HEK293 (cell line): ENCODE measurements around the gene ARSD.

ENCODE experiments used
- CTCF ChIA-PET: fragments of 350-600 bp; formaldehyde crosslinking; extraction: SDS; loops from one replicate; lab custom pipeline; 2021; ENCODE audit warnings: antibody characterized with exemption; lab: Yijun Ruan, JAX
- POLR2A ChIA-PET: fragments of 300-600 bp; formaldehyde crosslinking; extraction: SDS; loops from one replicate; lab custom pipeline; 2020; ENCODE audit warnings: antibody characterized with exemption, inconsistent platforms; lab: Yijun Ruan, JAX
- H3K27ac ChIP-seq: fragments of 200-500 bp; sonication (Bioruptor generic); 2 replicates; pipeline ENCODE4 v1.5.1; 2014; ENCODE audit warnings: low read depth, low read length, control low read depth, inconsistent platforms; ENCODE audit errors: extremely low read depth
- H3K36me3 ChIP-seq, 2 experiments: fragments of 200-500 bp in 1 of 2; sonication (Bioruptor generic) in 1 of 2; 1 replicate in 1 of 2; 2 replicates in 1 of 2; pipeline ENCODE4 v1.5.1; 2014 to 2017; ENCODE audit warnings: inconsistent platforms in 2 of 2, low read length in 2 of 2; ENCODE audit not compliant: control insufficient read depth in 2 of 2, insufficient read depth in 1 of 2
- H3K4me1 ChIP-seq: fragments of 200-500 bp; sonication (Bioruptor generic); 2 replicates; pipeline ENCODE4 v1.5.1; 2014; ENCODE audit warnings: mild to moderate bottlenecking, low read length, inconsistent platforms; ENCODE audit not compliant: control insufficient read depth, insufficient read depth
- H3K4me3 ChIP-seq: 2 replicates; pipeline ENCODE4 v1.5.1; 2011; ENCODE audit warnings: low read depth, mild to moderate bottlenecking, control low read depth, low read length, moderate library complexity
- H3K9me3 ChIP-seq: fragments of 200-500 bp; sonication (Bioruptor generic); 2 replicates; pipeline ENCODE4 v1.5.1; 2014; ENCODE audit warnings: low read depth, low read length, inconsistent platforms; ENCODE audit not compliant: control insufficient read depth, insufficient read depth
- GLI4 ChIP-seq: fragments of 450-650 bp; formaldehyde crosslinking; IDR thresholded peaks from 2 replicates; pipeline ENCODE4 v1.5.1; 2016; ENCODE audit warnings: missing biosample characterization, missing genetic modification characterization
- HOXA7 ChIP-seq: sonication (generic); formaldehyde crosslinking; IDR thresholded peaks from 2 replicates; pipeline ENCODE4 v1.8.1; 2022; ENCODE audit warnings: missing genetic modification reagents, borderline replicate concordance
- SCRT2 ChIP-seq: fragments of 450-650 bp; formaldehyde crosslinking; IDR thresholded peaks from 2 replicates; pipeline ENCODE4 v1.5.1; 2016; ENCODE audit warnings: missing biosample characterization, missing genetic modification characterization
- TCF7L2 ChIP-seq: IDR thresholded peaks from 2 replicates; pipeline ENCODE4 v1.6.1; 2011; ENCODE audit warnings: low read depth, mild to moderate bottlenecking, inconsistent platforms, low read length, moderate library complexity, borderline replicate concordance
- TRIM28 ChIP-seq: IDR thresholded peaks from 2 replicates; pipeline ENCODE4 v1.6.1; 2011; ENCODE audit warnings: low read length, control low read depth, borderline replicate concordance
- ZFHX2 ChIP-seq: fragments of 450-650 bp; formaldehyde crosslinking; conservative IDR thresholded peaks from 2 replicates; pipeline ENCODE4 v1.5.1; 2016; ENCODE audit warnings: missing biosample characterization, missing genetic modification characterization
- ZFP69B ChIP-seq: fragments of 450-650 bp; formaldehyde crosslinking; IDR thresholded peaks from 2 replicates; pipeline ENCODE4 v1.5.1; 2016; ENCODE audit warnings: missing biosample characterization, missing genetic modification characterization
- ZIC2 ChIP-seq: fragments of 450-650 bp; formaldehyde crosslinking; IDR thresholded peaks from 2 replicates; pipeline ENCODE4 v1.5.1; 2016; ENCODE audit warnings: missing biosample characterization, missing genetic modification characterization
- ZNF112 ChIP-seq: fragments of 450-650 bp; formaldehyde crosslinking; IDR thresholded peaks from 2 replicates; pipeline ENCODE4 v1.5.0; 2017; ENCODE audit warnings: missing biosample characterization, missing genetic modification characterization
- ZNF19 ChIP-seq: fragments of 450-650 bp; formaldehyde crosslinking; IDR thresholded peaks from 2 replicates; pipeline ENCODE4; 2016; ENCODE audit warnings: missing biosample characterization, missing genetic modification characterization, low read depth
- ZNF211 ChIP-seq: fragments of 450-650 bp; formaldehyde crosslinking; IDR thresholded peaks from 2 replicates; pipeline ENCODE4 v1.5.1; 2016; ENCODE audit warnings: low read depth, missing biosample characterization, missing genetic modification characterization
- ZNF23 ChIP-seq: fragments of 450-650 bp; formaldehyde crosslinking; IDR thresholded peaks from 2 replicates; pipeline ENCODE4 v1.5.1; 2016; ENCODE audit warnings: missing biosample characterization, missing genetic modification characterization, borderline replicate concordance
- ZNF266 ChIP-seq: fragments of 450-650 bp; formaldehyde crosslinking; IDR thresholded peaks from 2 replicates; pipeline ENCODE4 v1.5.1; 2016; ENCODE audit warnings: missing biosample characterization, missing genetic modification characterization, low read depth
- ZNF510 ChIP-seq: fragments of 450-650 bp; formaldehyde crosslinking; IDR thresholded peaks from 2 replicates; pipeline ENCODE4 v1.5.1; 2018; ENCODE audit warnings: mild to moderate bottlenecking, missing genetic modification characterization, missing biosample characterization; ENCODE audit not compliant: insufficient replicate concordance
- ZNF658 ChIP-seq: fragments of 450-650 bp; formaldehyde crosslinking; IDR thresholded peaks from 2 replicates; pipeline ENCODE4; 2016; ENCODE audit warnings: missing biosample characterization, missing genetic modification characterization
- ZNF670 ChIP-seq: fragments of 450-650 bp; formaldehyde crosslinking; IDR thresholded peaks from 2 replicates; pipeline ENCODE4 v1.5.1; 2016; ENCODE audit warnings: missing biosample characterization, missing genetic modification characterization, low read depth
- ZNF677 ChIP-seq: fragments of 450-650 bp; IDR thresholded peaks from 2 replicates; pipeline ENCODE4 v1.5.0; 2018; ENCODE audit warnings: missing biosample characterization, mild to moderate bottlenecking, missing genetic modification characterization, moderate library complexity
- TF ChIP-seq, protein P1 (sequence below): fragments of 450-650 bp; formaldehyde crosslinking; IDR thresholded peaks from 2 replicates; pipeline ENCODE4 v1.5.1; 2016; ENCODE audit warnings: missing biosample characterization, missing genetic modification characterization
- TF ChIP-seq, protein P2 (sequence below): fragments of 450-650 bp; formaldehyde crosslinking; IDR thresholded peaks from 2 replicates; pipeline ENCODE4 v1.5.1; 2017; ENCODE audit warnings: missing biosample characterization, mild to moderate bottlenecking, missing genetic modification characterization, moderate library complexity
- TF ChIP-seq, protein P3 (sequence below): fragments of 450-650 bp; formaldehyde crosslinking; optimal IDR thresholded peaks from 2 replicates; pipeline ENCODE3; 2016; ENCODE audit warnings: missing biosample characterization, mild to moderate bottlenecking, missing genetic modification characterization
- TF ChIP-seq, protein P4 (sequence below): fragments of 450-650 bp; formaldehyde crosslinking; IDR thresholded peaks from 2 replicates; pipeline ENCODE4 v1.5.1; 2016; ENCODE audit warnings: missing biosample characterization, missing genetic modification characterization
- TF ChIP-seq, protein P5 (sequence below): fragments of 450-650 bp; formaldehyde crosslinking; IDR thresholded peaks from 2 replicates; pipeline ENCODE4 v1.5.1; 2016; ENCODE audit warnings: missing biosample characterization, missing genetic modification characterization

The ARSD gene

DNA sequence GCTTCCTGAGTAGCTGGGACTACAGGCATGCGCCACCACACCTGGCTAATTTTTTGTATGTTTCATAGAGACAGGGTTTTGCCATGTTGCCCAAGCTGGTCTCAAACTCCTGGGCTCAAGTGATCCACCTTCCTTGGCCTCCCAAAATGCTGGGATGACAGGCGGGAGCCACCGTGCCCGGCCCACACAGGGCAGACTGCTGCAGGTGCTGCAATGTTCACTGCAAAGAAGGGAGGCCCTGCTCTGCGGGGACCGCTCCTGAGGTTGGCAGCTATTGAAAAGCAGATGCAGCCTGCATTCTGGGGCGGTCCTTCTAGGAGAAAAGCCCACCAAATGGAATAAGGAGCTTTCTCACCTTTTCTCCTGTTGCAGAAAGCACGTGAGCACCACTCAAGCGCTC lies 5.0 kb downstream of the ARSD start (continued):
- TF ChIP-seq, protein P1, sequence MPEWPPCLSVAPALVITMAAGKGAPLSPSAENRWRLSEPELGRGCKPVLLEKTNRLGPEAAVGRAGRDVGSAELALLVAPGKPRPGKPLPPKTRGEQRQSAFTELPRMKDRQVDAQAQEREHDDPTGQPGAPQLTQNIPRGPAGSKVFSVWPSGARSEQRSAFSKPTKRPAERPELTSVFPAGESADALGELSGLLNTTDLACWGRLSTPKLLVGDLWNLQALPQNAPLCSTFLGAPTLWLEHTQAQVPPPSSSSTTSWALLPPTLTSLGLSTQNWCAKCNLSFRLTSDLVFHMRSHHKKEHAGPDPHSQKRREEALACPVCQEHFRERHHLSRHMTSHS (tag by site-specific recombination) = no peak
- TF ChIP-seq ZIC2 (tag by site-specific recombination) (no peak), GLI4 (no peak), ZNF19 (tag by site-specific recombination) (no peak), ZNF266 (tag by site-specific recombination) (no peak), ZNF670 (tag by site-specific recombination) (no peak), TCF7L2 (no peak), ZNF23 (no peak)
- TF ChIP-seq, protein P2, sequence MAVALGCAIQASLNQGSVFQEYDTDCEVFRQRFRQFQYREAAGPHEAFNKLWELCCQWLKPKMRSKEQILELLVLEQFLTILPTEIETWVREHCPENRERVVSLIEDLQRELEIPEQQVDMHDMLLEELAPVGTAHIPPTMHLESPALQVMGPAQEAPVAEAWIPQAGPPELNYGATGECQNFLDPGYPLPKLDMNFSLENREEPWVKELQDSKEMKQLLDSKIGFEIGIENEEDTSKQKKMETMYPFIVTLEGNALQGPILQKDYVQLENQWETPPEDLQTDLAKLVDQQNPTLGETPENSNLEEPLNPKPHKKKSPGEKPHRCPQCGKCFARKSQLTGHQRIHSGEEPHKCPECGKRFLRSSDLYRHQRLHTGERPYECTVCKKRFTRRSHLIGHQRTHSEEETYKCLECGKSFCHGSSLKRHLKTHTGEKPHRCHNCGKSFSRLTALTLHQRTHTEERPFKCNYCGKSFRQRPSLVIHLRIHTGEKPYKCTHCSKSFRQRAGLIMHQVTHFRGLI (tag by site-specific recombination) = no peak

DNA sequence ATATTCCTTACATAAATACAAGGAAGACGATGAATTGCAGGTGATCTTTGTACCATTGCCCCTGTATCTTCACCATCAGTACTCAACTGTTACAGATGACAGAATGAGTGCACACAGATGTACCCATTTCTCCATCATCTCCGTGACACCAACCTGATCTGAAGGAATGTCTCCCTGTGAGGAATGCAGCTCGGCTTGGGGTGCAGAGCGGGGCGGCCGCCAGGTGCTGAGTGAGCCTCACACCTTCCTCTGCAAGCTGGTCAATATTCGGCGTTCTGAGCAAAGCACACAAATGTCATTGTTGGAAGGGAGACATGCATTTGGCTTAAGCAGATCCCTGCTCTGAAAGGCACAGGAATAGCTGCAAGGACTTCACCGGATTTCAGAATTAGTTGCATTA lies 7.4 kb downstream of the ARSD start:
- Histone ChIP-seq H3K9me3 (no peaks in the 10 kb centered on the region), H3K27ac (no peak overlapping the region), H3K36me3 (no peaks in the 10 kb centered on the region), H3K4me3 (no peak overlapping the region), H3K4me1 (no peaks in the 10 kb centered on the region)
- CTCF ChIA-PET = no interaction called here
- POLR2A ChIA-PET = no interaction called here
- no peak for TF ChIP-seq ZFHX2
- TF ChIP-seq, protein P3, sequence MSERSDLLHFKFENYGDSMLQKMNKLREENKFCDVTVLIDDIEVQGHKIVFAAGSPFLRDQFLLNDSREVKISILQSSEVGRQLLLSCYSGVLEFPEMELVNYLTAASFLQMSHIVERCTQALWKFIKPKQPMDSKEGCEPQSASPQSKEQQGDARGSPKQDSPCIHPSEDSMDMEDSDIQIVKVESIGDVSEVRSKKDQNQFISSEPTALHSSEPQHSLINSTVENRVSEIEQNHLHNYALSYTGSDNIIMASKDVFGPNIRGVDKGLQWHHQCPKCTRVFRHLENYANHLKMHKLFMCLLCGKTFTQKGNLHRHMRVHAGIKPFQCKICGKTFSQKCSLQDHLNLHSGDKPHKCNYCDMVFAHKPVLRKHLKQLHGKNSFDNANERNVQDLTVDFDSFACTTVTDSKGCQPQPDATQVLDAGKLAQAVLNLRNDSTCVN (tag by site-specific recombination) = no peak
- TF ChIP-seq, protein P4, sequence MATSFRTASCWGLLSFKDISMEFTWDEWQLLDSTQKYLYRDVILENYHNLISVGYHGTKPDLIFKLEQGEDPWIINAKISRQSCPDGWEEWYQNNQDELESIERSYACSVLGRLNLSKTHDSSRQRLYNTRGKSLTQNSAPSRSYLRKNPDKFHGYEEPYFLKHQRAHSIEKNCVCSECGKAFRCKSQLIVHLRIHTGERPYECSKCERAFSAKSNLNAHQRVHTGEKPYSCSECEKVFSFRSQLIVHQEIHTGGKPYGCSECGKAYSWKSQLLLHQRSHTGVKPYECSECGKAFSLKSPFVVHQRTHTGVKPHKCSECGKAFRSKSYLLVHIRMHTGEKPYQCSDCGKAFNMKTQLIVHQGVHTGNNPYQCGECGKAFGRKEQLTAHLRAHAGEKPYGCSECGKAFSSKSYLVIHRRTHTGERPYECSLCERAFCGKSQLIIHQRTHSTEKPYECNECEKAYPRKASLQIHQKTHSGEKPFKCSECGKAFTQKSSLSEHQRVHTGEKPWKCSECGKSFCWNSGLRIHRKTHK (tag by site-specific recombination) = no peak
- no peak for TF ChIP-seq ZFP69B (tag by site-specific recombination)
- no peak for TF ChIP-seq ZNF211
- no peak for TF ChIP-seq ZNF112 (tag by site-specific recombination)
- no peak for TF ChIP-seq ZNF510
- no peak for TF ChIP-seq ZNF23
- no peak for TF ChIP-seq SCRT2
- no peak for TF ChIP-seq ZNF658 (tag by site-specific recombination)
- TF ChIP-seq TRIM28 = no peak
- no peak for TF ChIP-seq HOXA7
- TF ChIP-seq, protein P5, sequence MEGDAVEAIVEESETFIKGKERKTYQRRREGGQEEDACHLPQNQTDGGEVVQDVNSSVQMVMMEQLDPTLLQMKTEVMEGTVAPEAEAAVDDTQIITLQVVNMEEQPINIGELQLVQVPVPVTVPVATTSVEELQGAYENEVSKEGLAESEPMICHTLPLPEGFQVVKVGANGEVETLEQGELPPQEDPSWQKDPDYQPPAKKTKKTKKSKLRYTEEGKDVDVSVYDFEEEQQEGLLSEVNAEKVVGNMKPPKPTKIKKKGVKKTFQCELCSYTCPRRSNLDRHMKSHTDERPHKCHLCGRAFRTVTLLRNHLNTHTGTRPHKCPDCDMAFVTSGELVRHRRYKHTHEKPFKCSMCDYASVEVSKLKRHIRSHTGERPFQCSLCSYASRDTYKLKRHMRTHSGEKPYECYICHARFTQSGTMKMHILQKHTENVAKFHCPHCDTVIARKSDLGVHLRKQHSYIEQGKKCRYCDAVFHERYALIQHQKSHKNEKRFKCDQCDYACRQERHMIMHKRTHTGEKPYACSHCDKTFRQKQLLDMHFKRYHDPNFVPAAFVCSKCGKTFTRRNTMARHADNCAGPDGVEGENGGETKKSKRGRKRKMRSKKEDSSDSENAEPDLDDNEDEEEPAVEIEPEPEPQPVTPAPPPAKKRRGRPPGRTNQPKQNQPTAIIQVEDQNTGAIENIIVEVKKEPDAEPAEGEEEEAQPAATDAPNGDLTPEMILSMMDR = no peak
- no peak for TF ChIP-seq ZNF677 (tag by site-specific recombination)
